ENCODE data around the gene C1orf141. TPM values are rescaled to one million over a fixed set of nuclear protein-coding genes. Genes with fewer than 3 reads are reported as not detected.

Gene C1orf141
- total and polyA plus RNA-seq, 9 of the 15 experiments (the other 6 are each of a cell fraction or from before 2014, with no cell fraction given): not detected

DNA sequence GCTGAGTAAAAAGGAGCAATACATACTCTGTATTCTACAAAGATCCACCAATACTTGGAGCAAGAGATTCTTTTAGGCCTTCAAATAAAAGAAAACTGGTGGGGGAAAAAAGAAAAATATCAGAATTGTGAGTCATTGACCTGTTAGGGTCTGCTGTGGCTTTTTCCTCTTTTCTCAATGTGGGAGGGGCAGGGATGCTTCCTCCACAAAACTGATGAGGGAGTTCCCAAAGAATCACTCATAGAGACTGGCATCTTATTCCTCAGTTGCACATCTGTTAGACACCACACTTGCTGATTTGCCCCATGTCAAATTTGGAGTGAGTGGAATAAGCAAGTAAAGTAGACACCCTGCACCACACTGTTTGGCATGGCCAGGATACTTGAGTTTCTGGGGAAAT, 16.6 kb downstream of the C1orf141 start:
- intact Hi-C loops (cut with micrococcal nuclease): no loop called here

More for the DNA sequence above, 16.6 kb downstream of the C1orf141 start:
- ATAC-seq (no peak), FAIRE-seq (no peak), DNase-seq (ENCODE audit: extremely low read depth in 1 of 4, low spot score in 3 of 4) (no peak)
- POLR2A ChIA-PET: no interaction called here
- Histone ChIP-seq H3K9me3 (replicated peaks; ENCODE audit: control insufficient read depth, insufficient read depth, low read depth, low read length) (no peaks in the 10 kb centered on the region), H3K4me2 (ENCODE audit: insufficient read depth, low read length) (no peak overlapping the region), H3K27me3 (ENCODE audit: control insufficient read depth in 2 of 2, insufficient read depth in 2 of 2, low read length in 2 of 2) (no peaks in the 10 kb centered on the region), H2AFZ (ENCODE audit: low read depth, low read length) (0 out of 2 replicates have a peak overlapping the region, but pooled peaks have one; percentile 9), H4K20me1 (replicated peaks; ENCODE audit: control insufficient read depth, insufficient read depth, low read length) (no peaks in the 10 kb centered on the region), H3K36me3 (ENCODE audit: control insufficient read depth, insufficient read depth, low read length) (no peaks in the 10 kb centered on the region), H3K9me1 (ENCODE audit: control insufficient read depth, insufficient read depth, low read length) (no peaks in the 10 kb centered on the region), H3K9ac (ENCODE audit: insufficient read depth in 1 of 2, low read depth in 2 of 2, low read length in 2 of 2) (no peak overlapping the region), H3K79me2 (ENCODE audit: control insufficient read depth, insufficient read depth, low read length) (no peaks in the 10 kb centered on the region), H3K4me3 (no peak overlapping the region), H3K4me1 (replicated peaks in 1 of 2; ENCODE audit: control insufficient read depth in 2 of 2, insufficient read depth in 2 of 2, low read length in 2 of 2) (no peaks in the 10 kb centered on the region), H3K27ac (ENCODE audit: extremely low read depth, low read depth, low read length) (no peak overlapping the region)
- BruUV-seq (replicated peaks): no TSS peak
- no peak for TF ChIP-seq SAP30 (IDR thresholded peaks at IDR 0.05; ENCODE audit: borderline replicate concordance, insufficient read depth, low read depth, low read length, poor library complexity, severe bottlenecking)
- TF ChIP-seq ZEB2 (IDR thresholded peaks at IDR 0.05): no peak
- no peak for TF ChIP-seq C11orf30 (IDR thresholded peaks at IDR 0.05; ENCODE audit: low read depth)
- TF ChIP-seq, protein P1, sequence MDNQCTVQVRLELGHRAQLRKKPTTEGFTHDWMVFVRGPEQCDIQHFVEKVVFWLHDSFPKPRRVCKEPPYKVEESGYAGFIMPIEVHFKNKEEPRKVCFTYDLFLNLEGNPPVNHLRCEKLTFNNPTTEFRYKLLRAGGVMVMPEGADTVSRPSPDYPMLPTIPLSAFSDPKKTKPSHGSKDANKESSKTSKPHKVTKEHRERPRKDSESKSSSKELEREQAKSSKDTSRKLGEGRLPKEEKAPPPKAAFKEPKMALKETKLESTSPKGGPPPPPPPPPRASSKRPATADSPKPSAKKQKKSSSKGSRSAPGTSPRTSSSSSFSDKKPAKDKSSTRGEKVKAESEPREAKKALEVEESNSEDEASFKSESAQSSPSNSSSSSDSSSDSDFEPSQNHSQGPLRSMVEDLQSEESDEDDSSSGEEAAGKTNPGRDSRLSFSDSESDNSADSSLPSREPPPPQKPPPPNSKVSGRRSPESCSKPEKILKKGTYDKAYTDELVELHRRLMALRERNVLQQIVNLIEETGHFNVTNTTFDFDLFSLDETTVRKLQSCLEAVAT (IDR thresholded peaks at IDR 0.05): no peak
- TF ChIP-seq ZNF740 (CRISPR knock-in tag; IDR thresholded peaks at IDR 0.05): no peak
- TF ChIP-seq ZNF740 (tag; IDR thresholded peaks at IDR 0.05): no peak
- TF ChIP-seq ZNF780A (CRISPR knock-in tag; IDR thresholded peaks at IDR 0.05): no peak
- TF ChIP-seq NFE2L1 (tag; IDR thresholded peaks at IDR 0.05; ENCODE audit: borderline replicate concordance, low read depth): no peak
- no peak for TF ChIP-seq XRCC4 (IDR thresholded peaks at IDR 0.05; ENCODE audit: extremely low read depth, insufficient read depth, insufficient read length)
- TF ChIP-seq, protein P2, sequence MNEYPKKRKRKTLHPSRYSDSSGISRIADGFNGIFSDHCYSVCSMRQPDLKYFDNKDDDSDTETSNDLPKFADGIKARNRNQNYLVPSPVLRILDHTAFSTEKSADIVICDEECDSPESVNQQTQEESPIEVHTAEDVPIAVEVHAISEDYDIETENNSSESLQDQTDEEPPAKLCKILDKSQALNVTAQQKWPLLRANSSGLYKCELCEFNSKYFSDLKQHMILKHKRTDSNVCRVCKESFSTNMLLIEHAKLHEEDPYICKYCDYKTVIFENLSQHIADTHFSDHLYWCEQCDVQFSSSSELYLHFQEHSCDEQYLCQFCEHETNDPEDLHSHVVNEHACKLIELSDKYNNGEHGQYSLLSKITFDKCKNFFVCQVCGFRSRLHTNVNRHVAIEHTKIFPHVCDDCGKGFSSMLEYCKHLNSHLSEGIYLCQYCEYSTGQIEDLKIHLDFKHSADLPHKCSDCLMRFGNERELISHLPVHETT (CRISPR knock-in tag; conservative IDR thresholded peaks at IDR 0.05 in 1 of 2, IDR thresholded peaks at IDR 0.05 in 1 of 2): no peak
- TF ChIP-seq ZNF316 (IDR thresholded peaks at IDR 0.05): no peak
- TF ChIP-seq WHSC1 (IDR thresholded peaks at IDR 0.05; ENCODE audit: low read length): no peak
- no peak for TF ChIP-seq CBX8 (IDR thresholded peaks at IDR 0.05; ENCODE audit: borderline replicate concordance, extremely low read depth, low read depth, low read length, poor library complexity, severe bottlenecking)
- TF ChIP-seq, protein P3, sequence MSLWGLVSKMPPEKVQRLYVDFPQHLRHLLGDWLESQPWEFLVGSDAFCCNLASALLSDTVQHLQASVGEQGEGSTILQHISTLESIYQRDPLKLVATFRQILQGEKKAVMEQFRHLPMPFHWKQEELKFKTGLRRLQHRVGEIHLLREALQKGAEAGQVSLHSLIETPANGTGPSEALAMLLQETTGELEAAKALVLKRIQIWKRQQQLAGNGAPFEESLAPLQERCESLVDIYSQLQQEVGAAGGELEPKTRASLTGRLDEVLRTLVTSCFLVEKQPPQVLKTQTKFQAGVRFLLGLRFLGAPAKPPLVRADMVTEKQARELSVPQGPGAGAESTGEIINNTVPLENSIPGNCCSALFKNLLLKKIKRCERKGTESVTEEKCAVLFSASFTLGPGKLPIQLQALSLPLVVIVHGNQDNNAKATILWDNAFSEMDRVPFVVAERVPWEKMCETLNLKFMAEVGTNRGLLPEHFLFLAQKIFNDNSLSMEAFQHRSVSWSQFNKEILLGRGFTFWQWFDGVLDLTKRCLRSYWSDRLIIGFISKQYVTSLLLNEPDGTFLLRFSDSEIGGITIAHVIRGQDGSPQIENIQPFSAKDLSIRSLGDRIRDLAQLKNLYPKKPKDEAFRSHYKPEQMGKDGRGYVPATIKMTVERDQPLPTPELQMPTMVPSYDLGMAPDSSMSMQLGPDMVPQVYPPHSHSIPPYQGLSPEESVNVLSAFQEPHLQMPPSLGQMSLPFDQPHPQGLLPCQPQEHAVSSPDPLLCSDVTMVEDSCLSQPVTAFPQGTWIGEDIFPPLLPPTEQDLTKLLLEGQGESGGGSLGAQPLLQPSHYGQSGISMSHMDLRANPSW (CRISPR knock-in tag; IDR thresholded peaks at IDR 0.05): no peak
- CTCF ChIA-PET (ENCODE audit: low intra/inter-chr PET ratio): no interaction called here
- in situ Hi-C loops (cut with MboI): no loop called here
